Panc1 (cell line): ENCODE results near the gene MPDU1. TPM values are rescaled to one million over a fixed set of nuclear protein-coding genes. Genes with fewer than 3 reads are reported as not detected.

Experiments used
- ATAC-seq: fragments of 200-7000 bp; cut with Tn5 transposase; 2 replicates; pipeline ENCODE4 v1.9.1; 2020; ENCODE audit warnings: mild to moderate bottlenecking, moderate library complexity
- BruUV-seq: library from RNA; stranded (reverse); fragments of 400-500 nt; replicated peaks from 2 replicates; lab custom pipeline; 2021; lab: Mats Ljungman, UMichigan
- CTCF ChIA-PET: fragments of 300-600 bp; sonication (Branson Sonifier 250); formaldehyde crosslinking; loops from one replicate; lab custom pipeline; 2022; ENCODE audit warnings: antibody characterized with exemption; lab: Charles Lee
- POLR2A ChIA-PET: fragments of 300-600 bp; sonication (Branson Sonifier 250); formaldehyde crosslinking; loops from one replicate; lab custom pipeline; 2022; ENCODE audit warnings: antibody characterized with exemption; lab: Charles Lee
- DNase-seq: peaks from one replicate; pipeline ENCODE4 v3.0.0-alpha.2; 2010; ENCODE audit warnings: low read depth, low spot score
- H3K27ac ChIP-seq: 2 replicates; pipeline ENCODE4 v1.5.1; 2011; ENCODE audit warnings: mild to moderate bottlenecking, low read length, inconsistent platforms
- H3K27me3 ChIP-seq: fragments of 200-500 bp; sonication (Bioruptor generic); 2 replicates; pipeline ENCODE4 v1.6.0; 2014; ENCODE audit warnings: low read length, inconsistent platforms; ENCODE audit not compliant: control insufficient read depth, insufficient read depth
- H3K36me3 ChIP-seq: fragments of 200-500 bp; sonication (Bioruptor generic); 2 replicates; pipeline ENCODE4 v1.5.1; 2014; ENCODE audit warnings: inconsistent platforms, mild to moderate bottlenecking, low read length, moderate library complexity; ENCODE audit not compliant: control insufficient read depth, insufficient read depth
- H3K4me1 ChIP-seq: 2 replicates; pipeline ENCODE4 v1.5.1; 2011; ENCODE audit warnings: inconsistent platforms, mild to moderate bottlenecking, low read length, moderate library complexity; ENCODE audit not compliant: control insufficient read depth, insufficient read depth
- H3K4me3 ChIP-seq, 2 experiments: 2 replicates each; pipeline ENCODE4 v1.5.1; 2011 to 2012; ENCODE audit warnings: low read depth in 2 of 2, low read length in 2 of 2, mild to moderate bottlenecking in 2 of 2, inconsistent platforms in 1 of 2, moderate library complexity in 1 of 2
- H3K9me3 ChIP-seq: fragments of 200-500 bp; sonication (Bioruptor generic); 2 replicates; pipeline ENCODE4 v1.5.1; 2014; ENCODE audit warnings: low read depth, mild to moderate bottlenecking, inconsistent platforms, low read length, moderate library complexity; ENCODE audit not compliant: control insufficient read depth, insufficient read depth
- CTCF ChIP-seq: fragments of 450-650 bp; IDR thresholded peaks from 2 replicates; pipeline ENCODE4 v1.5.1; 2017; ENCODE audit warnings: mild to moderate bottlenecking
- POLR2AphosphoS5 ChIP-seq: IDR thresholded peaks from 2 replicates; pipeline ENCODE4 v1.6.1; 2012; ENCODE audit warnings: mild to moderate bottlenecking, low read depth, low read length, moderate library complexity
- REST ChIP-seq, 2 experiments: IDR thresholded peaks; 2 replicates each; pipeline ENCODE4 v1.6.1; 2011 to 2012; ENCODE audit warnings: low read depth in 2 of 2, control low read depth in 1 of 2, low read length in 1 of 2, mild to moderate bottlenecking in 1 of 2, moderate library complexity in 1 of 2; ENCODE audit not compliant: insufficient read depth in 1 of 2
- SIN3A ChIP-seq: IDR thresholded peaks from 2 replicates; pipeline ENCODE4 v1.6.1; 2012; ENCODE audit warnings: low read depth, mild to moderate bottlenecking, low read length, moderate library complexity, borderline replicate concordance; ENCODE audit not compliant: insufficient read depth
- TCF7L2 ChIP-seq: IDR thresholded peaks from 2 replicates; pipeline ENCODE4 v1.6.1; 2011; ENCODE audit warnings: mild to moderate bottlenecking, low read depth, low read length, inconsistent platforms
- in situ Hi-C: cut with HindIII; loops from 2 replicates; pipeline ENCODE4 v1.10.0; 2016; ENCODE audit warnings: low sequenced_read_pairs, low pct_unique_long_range_greater_than_20kb
- intact Hi-C: fragments of 100-400 bp; cut with micrococcal nuclease; formaldehyde crosslinking; loops from one replicate; pipeline ENCODE4 v1.10.0; 2022; ENCODE audit not compliant: unreplicated experiment
- total RNA-seq: library from RNA; stranded (reverse); gene quantifications from one replicate; pipeline ENCODE4 v1.2.1, GENCODE V29; 2021; ENCODE audit not compliant: unreplicated experiment

The MPDU1 gene
- total RNA-seq, 1 experiment from 2014 or later = 47.1 TPM

GRCh38 chr17:7538891-7539545 lies 44.6 kb upstream of the MPDU1 start:
- TF ChIP-seq TCF7L2 = no peak
- TF ChIP-seq CTCF = no peak
- TF ChIP-seq POLR2AphosphoS5 = no peak
- TF ChIP-seq SIN3A = no peak
- no peak for TF ChIP-seq REST (IDR thresholded peaks at IDR 0.05; ENCODE audit: insufficient read depth in 1 of 2, low read depth in 2 of 2, low read length in 1 of 2)
- Histone ChIP-seq H3K9me3 (no peaks in the 10 kb centered on the region), H3K4me3 (no peak overlapping the region), H3K4me1 (no peaks in the 10 kb centered on the region), H3K27ac (no peak overlapping the region), H3K27me3 (no peaks in the 10 kb centered on the region), H3K36me3 (no peaks in the 10 kb centered on the region)
- ATAC-seq (no peak), DNase-seq (no peak)
- no TSS peak for BruUV-seq
- in situ Hi-C loops = no loop called here
- intact Hi-C loops = no loop called here
- ChIA-PET CTCF (no interaction called here), POLR2A (interaction anchor here (0.6 kb wide), 1 partner anchor 12 kb away, joined by 4 read pairs; no protein-coding TSS in a partner anchor)

- BruUV-seq = no TSS peak
- ChIA-PET POLR2A (no interaction called here), CTCF (no interaction called here)
- Histone ChIP-seq H3K9me3 (no peaks in the 10 kb centered on the region), H3K4me3 (no peak overlapping the region), H3K4me1 (no peaks in the 10 kb centered on the region), H3K36me3 (no peaks in the 10 kb centered on the region), H3K27ac (no peak overlapping the region), H3K27me3 (no peaks in the 10 kb centered on the region)
- TF ChIP-seq REST (IDR thresholded peaks at IDR 0.05; ENCODE audit: insufficient read depth in 1 of 2, low read depth in 2 of 2, low read length in 1 of 2) (no peak), SIN3A (no peak), CTCF (no peak), POLR2AphosphoS5 (no peak), TCF7L2 (no peak)
- DNase-seq (no peak), ATAC-seq (no peak)
- intact Hi-C loops (no loop called here), in situ Hi-C loops (no loop called here)
These were observed 42.5 kb upstream of the MPDU1 start for GRCh38 chr17:7541074-7541621.
